ENCODE results near the gene TRAT1. TPM values are rescaled to one million over a fixed set of nuclear protein-coding genes. Genes with fewer than 3 reads are reported as not detected.

TRAT1 gene
- total RNA-seq, 6 experiments from 2014 or later = not detected

DNA sequence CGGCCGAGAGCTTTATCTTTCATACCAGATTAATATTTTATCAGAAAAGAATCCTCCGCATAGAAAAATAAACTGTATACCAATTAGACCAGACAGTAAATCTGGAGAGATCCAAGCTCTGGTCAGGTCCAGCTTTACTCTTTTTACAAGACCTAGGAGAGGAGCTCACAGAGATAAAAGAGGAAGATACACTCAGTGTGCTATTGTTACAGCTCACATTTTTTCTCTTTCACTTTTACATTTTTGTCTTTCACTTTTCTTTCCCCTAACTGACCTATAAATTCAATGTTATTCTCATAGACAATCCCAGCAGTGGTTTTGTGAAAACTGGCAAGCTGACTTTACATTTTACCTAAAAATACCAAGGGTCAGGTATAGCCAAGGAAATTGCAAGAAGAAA, 75.3 kb downstream of the TRAT1 start:
- Mint-ChIP-seq H3K36me3 (ENCODE audit: low read depth) (no peaks in the 10 kb centered on the region), H3K27me3 (ENCODE audit: insufficient read depth) (no peaks in the 10 kb centered on the region; the same call in 1 of the 2 replicates), H3K9me3 (no peaks in the 10 kb centered on the region; the same call in 1 of the 2 replicates), H3K4me3 (no peak overlapping the region), H3K27ac (no peak overlapping the region), H3K4me1 (ENCODE audit: low read depth) (no peaks in the 10 kb centered on the region)
- DNase-seq = no peak
- TF ChIP-seq, protein P1, sequence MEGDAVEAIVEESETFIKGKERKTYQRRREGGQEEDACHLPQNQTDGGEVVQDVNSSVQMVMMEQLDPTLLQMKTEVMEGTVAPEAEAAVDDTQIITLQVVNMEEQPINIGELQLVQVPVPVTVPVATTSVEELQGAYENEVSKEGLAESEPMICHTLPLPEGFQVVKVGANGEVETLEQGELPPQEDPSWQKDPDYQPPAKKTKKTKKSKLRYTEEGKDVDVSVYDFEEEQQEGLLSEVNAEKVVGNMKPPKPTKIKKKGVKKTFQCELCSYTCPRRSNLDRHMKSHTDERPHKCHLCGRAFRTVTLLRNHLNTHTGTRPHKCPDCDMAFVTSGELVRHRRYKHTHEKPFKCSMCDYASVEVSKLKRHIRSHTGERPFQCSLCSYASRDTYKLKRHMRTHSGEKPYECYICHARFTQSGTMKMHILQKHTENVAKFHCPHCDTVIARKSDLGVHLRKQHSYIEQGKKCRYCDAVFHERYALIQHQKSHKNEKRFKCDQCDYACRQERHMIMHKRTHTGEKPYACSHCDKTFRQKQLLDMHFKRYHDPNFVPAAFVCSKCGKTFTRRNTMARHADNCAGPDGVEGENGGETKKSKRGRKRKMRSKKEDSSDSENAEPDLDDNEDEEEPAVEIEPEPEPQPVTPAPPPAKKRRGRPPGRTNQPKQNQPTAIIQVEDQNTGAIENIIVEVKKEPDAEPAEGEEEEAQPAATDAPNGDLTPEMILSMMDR (IDR thresholded peaks at IDR 0.05) = no peak

DNA sequence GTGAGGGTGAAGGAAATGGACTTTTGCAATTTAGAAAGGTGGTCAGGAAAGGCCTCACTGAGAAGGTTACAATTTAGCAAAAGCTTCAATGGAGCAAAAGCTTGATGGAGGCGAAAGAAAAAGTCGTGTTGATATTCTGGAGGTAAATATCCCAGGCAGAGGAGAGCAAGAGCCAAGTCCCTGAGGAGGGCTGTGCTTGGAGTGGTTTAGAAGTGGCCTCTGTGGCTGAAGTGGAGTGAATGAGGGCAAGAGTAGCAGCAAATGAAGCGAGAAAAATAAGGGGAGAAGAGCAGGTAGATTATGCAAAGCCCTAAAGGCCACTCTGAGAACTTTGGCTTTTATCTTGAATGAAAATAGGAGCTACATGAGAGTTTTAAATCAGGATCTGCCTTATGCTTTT, 76.9 kb downstream of the TRAT1 start:
- Mint-ChIP-seq H3K9me3 (peaks cover 8% of the 10 kb centered on the region; the same call in 1 of the 2 replicates), H3K4me1 (ENCODE audit: low read depth) (no peaks in the 10 kb centered on the region), H3K27me3 (ENCODE audit: insufficient read depth) (no peaks in the 10 kb centered on the region; the same call in 1 of the 2 replicates), H3K27ac (no peak overlapping the region), H3K4me3 (no peak overlapping the region), H3K36me3 (ENCODE audit: low read depth) (no peaks in the 10 kb centered on the region)
- no peak for DNase-seq
- TF ChIP-seq, protein P1 (IDR thresholded peaks at IDR 0.05) = no peak

Other genes with a start within 250 kb of the TRAT1 start
- gene CIP2A, start 233.3 kb upstream of the TRAT1 start, total RNA-seq (2021; fragmentation: NEBNext Ultra II Directional; extraction: Animal tissue kit (Norgen Biotek cat#: 25700)) = 10 to 100 TPM; 11.6 to 29.8 (median 26.5) TPM
- 10 to 100 TPM in 5 of 6 experiments, 1 to 10 TPM in 1; 9.0 to 13.1 (median 11.9) TPM for gene DZIP3, start 233.1 kb upstream of the TRAT1 start, total RNA-seq (2021; fragmentation: NEBNext Ultra II Directional; extraction: Animal tissue kit (Norgen Biotek cat#: 25700))
- gene RETNLB, start 65.4 kb upstream of the TRAT1 start, total RNA-seq (2021; fragmentation: NEBNext Ultra II Directional; extraction: Animal tissue kit (Norgen Biotek cat#: 25700)) = not detected
- gene GUCA1C, start 131.1 kb downstream of the TRAT1 start, total RNA-seq (2021; fragmentation: NEBNext Ultra II Directional; extraction: Animal tissue kit (Norgen Biotek cat#: 25700)) = not detected

All from HFFc6 (cell line).